GM18867 (cell line): ENCODE results near the gene EBF3.

Experiments used
- ATAC-seq: cut with Tn5 transposase; IDR thresholded peaks from one replicate; pipeline ENCODE4 v1.9.1; 2021; ENCODE audit warnings: mild to moderate bottlenecking, moderate library complexity; ENCODE audit not compliant: unreplicated experiment

Gene EBF3

DNA sequence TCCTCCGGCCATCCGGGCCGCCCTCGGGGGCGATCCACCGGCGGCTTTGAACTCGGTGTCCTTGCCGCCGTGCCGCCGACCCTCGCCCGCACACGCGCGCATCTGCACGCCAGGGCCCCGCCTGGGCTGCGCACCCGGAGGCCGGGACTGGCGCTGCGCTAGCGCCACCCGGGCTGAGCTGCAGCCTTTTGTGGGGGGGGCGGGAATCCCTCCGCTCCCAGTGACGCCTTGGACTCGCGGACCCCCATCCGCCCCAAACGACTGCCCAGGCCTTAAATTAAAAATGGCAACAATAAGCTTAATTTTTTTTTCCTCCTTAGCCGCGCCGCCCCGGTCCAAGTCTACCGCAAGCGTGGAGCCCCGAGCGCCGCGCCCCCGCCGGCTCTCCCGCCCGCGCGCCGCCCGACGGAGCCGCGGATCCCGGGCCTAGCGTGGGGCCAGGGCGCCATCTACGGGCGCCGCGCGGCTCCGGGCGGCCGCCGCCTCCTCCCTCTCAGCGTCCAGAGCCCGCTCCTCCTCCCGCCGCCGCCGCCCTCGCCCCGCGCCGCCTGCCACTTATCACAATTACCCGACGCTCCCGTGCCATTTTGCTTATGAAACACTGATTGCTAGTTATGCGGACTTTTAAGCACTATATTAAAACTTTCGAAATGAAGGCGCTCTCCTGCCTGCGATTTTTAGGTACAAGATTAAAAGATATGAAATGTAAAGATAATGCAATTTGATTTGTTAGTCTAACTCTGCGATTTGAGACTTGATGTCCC is 7.5 kb upstream of the EBF3 start:
- no peak for ATAC-seq

DNA sequence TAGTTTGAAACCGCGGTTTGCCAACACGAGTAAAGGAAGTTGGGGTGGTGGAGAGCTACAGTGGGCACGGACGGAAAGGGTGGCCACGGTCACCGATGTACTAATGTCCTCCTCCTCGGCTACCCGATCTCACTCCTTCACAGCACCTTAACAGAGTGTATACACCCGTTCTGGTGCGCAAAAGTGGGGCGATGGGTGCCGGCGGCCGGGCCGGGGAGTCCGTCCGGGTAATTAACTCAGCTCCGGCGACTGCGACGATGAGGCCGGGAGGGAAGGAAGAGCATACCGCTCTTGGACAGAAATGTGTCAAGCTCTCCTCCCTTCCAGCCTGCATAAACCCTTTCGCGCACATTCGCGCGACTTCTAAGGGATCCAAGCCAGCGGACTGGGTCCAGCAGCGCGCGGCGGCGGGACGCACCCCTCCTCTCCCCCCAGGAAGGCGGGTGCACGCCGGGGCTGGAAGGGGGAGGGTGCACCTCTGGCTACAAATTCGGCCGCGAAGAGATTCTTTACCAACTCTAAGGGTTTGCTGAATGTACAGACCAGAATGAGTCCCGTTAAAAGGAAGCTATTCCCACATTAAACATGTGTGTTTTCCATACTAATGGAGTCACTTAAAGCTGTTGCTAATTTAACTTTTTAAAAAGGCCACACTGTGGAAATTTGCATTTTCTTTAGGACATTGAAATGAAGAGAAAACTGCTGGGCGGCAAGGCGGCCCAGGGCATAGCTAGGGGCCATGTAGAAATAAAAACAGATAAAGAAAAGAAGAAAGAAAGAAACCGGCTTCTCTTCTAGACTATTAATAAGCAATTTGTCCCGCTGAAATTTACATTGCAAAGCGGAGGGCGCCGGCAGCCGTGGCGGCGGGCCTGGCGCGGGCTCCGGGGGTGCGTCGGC is 6.6 kb upstream of the EBF3 start:
- ATAC-seq = no peak

DNA sequence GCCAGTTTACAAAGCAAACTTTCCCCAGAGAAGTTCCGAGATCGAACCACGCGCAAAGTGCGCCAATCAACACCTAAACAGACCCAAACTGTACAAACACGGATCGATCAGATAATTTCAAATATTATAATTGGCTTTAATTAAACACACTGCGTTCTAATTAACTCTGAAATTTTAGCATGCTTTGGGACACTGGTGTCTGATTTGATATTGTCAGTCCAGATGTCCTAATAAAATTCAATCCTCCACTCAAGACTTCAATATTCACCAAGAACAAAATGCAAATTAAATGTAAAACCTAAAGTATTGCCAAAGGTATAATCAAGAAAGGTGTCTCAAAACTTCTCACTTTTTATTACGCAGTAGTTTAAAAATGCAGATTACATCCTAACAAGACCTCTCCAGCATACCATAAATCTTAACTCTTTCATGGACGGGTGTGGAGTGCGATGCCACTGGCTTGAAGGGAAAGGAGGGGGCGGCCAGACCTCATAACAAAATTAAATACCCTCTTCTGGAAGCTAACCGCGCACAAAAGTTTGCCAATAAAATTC is 5.9 kb upstream of the EBF3 start:
- no peak for ATAC-seq

DNA sequence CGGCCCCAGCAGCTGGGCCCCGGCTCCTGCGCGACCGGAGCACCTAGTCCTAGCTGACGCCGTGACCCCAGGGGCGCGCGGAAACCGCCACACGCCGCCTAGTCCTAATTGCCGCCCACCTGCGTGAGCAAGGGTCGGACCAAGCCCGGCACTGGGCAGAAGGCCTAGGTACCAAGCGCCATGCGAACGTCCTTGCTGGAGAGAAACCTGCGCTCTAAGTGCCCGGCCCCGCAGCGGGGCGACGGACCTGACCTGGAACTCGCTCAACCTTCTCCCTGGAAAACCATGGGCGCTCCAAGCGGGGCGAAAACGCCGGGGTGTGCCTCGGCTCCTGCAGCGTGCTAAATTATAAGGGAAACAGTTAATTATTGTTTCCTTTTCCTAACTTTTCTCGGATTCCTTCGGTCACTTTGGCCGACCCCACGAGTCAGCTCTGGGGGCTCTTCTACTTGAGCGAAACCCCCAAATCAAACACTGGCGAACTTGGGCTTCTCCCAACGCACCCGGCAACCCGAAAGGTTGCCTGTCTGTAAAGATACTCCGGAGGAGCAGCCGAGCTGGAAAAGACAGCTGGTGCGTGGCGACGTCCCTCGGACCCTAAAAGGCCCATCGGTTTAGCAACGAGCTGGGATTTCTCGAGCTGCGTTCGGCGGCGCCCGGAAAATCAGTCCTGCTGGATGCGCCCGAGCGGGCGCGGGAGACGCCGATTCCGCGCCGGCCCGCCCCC is 5.3 kb upstream of the EBF3 start:
- ATAC-seq = no peak

DNA sequence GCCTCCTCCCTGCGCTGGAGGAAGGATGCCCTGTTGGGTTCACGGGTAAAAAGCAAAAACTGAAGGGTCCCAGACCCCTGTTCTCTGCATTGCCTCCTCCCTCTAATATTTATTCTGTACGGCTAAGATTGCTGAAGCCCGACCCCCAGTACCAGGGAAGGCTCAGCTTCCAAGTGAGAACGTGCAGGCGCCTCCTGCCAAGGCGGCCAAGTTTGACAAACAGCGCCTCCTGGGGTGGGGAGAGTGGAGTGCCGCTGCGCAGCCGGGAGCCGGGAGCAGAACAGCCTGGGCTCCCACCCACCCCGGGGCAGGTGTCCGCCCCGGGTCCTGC is 4.7 kb upstream of the EBF3 start:
- no peak for ATAC-seq

DNA sequence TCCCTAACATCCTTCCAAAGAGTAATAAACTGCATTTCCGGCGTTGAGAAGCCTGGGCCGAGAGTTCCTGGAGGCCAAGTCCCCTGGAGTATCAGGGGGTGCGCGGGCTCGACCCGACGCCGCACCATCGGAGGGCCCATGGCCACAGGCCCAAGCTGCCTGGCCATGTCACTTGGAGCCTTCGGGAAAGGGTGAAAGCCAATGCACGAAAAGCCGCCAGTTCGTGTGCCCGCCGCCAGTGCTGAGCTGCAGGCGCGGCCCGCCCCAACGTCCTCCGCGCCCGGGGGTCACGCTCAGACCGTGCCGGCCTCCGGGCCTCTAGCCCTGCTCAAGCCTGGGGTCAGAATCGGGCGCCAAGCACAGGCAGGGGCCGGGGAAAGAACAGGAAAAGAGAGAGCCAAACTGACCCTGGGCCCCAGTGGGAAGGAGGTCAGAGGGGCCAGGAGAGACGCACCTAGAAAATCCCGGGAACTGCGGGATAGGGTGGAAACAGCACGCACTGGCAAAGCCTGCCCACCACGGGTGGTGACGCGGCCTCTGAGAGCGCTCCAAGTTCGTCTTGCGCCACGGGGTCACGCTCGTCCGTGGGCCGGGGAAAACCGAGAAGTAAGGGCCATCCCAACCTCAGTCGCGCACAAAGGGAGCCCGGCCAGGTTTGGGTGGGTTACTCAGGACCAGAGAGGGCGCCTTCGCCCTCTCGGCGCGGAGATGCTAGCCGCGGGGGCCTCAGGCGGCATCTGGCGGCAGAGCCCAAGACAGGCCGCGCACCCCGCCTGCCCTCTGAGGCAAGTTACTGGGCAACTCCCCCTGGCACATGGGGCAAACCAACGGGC is 4.2 kb upstream of the EBF3 start:
- no peak for ATAC-seq

DNA sequence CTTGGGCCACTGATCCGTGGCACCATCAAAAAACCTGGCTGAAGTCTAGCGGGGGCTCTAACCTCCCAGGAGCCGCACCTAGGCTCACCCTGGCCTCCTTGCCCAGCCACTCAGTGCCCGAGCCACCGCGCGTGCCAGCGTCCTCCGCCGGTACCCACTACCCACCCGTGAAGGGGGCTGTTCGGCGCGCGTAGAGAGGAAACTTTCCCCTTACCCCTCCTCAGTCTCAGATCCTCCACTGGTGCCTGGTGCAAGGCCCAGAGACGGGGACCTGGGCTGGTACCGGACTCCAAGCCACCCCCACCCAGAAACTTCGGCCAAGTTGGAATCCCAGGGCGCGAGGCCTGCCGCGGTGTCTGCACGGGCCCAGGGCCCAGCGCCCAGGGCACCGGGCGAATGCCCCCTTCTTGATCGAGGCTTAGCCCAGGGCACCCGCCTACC is 3.5 kb upstream of the EBF3 start:
- no peak for ATAC-seq

DNA sequence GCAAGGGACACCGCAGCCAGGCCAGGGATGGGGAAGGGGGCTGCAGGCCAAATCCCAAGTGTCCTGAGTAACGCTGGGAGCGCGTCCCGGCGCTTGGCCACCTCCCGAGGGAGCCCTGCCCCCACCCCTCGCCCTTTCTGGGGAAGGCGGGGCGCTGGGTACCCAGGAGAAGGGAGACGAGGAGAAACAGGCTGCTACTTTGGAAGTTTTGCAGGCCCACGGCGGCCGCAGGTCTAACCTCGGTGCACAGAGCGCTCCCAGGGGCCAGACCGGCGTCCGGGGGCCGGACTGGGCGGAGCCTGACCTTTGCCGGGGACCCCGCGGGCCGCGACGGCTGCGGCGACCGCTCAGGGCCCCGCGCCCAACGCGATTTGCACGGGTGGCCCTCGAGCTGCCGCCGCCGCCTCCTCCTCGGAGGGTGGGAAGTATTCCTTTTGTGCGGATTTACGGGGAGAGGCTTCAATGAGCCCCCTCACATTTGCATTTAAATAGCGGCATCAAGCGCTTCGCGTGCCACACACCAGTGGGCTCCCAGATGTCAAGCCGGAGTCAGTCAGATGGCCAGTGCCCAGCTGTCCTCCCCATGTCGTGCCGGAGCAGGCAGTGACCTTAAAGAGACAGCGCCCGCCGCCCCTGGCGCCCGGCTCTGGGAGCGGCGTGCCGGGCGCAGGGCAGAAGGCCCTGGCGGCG is 3.0 kb upstream of the EBF3 start:
- no peak for ATAC-seq

DNA sequence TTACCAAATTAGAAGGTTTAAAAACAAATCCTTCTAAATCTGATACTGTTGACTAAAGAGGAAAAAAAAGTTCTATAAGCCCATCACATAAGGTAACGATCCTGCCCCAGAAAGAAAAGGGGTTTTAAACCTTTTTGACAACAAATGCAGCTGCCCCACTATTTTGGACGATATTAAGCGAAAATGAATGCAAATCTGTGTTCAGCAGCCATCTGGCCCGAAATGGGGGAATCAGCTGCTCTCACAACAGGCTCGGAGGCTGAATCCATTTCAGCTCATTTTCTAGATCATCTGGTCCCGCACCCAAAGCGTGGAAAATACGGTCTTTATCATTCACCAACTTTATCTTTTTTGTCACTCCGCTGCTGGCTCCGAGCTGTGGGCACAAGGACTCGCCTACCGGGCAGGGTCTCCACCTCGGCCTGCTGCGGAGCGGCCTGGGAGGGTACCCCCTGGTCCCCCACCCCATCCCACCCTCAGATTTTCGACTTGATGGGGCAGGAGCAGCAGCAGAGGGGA is 2.4 kb upstream of the EBF3 start:
- ATAC-seq = no peak

DNA sequence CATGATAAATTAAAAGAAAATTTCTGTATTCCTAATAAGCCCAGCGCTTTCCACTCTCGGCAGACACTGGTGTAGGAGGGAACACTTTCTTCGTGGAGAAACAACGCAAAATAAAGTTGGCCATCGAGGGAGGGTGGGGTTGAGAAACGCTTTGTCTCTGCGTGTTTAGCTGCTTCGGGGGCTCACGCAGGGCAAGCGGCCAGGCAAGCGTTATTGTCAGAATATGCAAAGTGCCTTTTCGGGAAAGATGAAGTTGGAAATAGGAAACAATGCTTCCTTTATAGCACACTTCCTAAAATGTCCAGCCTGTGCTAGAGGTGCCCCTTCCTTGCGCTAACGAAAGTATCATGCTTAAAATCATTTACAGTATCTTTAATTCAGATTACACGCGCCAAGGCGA is 1.9 kb upstream of the EBF3 start:
- no peak for ATAC-seq

DNA sequence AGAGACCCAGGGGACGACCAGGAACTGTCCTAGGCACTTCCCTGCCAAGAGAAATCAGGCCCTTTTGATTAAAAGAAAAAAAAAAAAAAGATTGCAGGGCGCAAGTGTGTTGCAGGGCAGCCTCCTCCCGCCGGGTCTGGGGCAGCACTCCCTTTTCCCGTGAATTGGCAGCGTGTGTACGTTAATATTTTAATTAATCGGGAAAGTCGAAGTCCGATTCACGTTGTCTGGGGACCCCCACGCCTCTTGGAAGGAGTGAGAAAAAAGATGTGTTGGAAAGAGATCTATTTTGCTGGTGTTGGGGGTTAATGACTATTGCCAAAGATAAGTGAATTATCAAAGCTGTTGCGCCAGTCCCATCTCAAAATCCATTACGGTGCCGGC is 1.3 kb upstream of the EBF3 start:
- ATAC-seq = no peak

DNA sequence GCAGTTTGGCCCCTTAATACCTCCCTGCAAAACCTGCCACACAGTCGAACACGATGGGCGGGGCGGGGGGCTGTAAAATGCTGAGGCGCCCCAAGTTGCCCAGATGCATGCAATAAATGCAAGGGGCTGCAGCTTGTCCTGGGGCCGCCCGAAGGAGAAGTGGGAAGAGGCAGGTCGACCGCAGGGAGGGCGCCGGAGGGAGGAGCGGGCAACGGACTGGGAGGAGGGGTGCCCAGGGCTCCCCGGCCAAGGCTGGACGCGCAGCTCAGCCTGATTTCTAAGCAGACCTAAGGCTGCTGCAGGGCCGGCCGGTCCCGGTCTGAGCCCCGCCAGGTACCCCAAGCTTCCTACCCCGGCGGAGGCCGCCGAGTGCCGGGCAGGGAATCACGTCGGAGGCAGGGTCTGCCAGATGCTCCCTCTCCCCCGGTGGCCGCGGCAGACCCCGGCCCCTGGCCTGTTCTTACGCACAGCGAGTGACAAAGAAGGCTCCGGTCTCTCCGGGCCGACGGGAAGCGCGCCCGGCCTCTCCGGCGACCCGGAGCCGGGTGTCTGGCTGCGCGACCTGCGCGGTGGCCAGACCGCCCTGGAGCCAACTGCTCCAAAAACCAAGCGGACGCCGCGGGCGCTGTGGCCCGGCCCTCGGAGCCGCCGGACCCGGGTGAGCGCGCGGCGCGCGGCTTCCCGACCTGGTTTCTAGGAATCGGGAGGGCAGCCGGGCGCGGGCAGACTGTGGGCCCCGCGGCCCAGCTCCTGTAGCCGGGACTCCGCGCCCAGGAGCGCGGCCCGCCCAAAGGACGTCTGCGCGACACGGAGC is 744 bp upstream of the EBF3 start:
- no peak for ATAC-seq

DNA sequence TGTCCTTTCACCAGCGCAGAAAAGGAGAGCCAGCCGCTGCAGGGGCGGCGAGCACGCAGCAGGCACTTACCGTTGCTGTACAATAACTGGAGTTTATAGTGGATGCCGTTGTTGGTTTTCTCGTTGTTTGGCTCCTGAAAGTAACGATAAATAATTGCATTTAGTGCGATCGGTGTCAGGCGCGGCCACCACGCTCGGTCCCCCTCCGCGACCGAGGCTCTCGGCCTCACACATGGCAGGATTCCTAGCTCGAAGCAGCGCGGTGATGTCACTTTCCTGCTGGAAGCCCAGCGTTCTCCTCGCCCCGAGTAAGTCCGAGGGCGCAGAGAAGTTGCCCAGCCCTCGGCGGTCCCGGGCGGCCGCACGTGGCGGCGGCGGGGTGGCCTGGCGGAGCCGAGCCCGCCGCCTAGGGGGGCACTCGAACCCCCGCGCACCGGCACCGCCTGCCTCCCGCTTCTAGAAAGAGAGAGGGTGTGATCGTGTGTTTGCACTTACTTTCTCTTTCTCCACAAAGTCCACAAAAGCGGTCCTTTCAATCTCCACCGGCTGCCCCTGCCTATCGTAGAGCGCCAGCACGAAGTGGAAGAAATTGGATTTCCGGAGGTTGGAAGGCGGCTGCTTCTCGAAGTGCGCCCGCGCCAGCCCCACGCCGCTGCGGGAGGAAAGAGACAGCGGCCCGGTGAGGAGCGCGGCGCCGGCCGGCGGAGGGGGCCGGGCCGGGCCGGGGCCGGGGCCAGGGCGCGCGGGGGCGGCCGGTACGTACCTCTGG is 1.0 kb downstream of the EBF3 start:
- ATAC-seq = no peak

DNA sequence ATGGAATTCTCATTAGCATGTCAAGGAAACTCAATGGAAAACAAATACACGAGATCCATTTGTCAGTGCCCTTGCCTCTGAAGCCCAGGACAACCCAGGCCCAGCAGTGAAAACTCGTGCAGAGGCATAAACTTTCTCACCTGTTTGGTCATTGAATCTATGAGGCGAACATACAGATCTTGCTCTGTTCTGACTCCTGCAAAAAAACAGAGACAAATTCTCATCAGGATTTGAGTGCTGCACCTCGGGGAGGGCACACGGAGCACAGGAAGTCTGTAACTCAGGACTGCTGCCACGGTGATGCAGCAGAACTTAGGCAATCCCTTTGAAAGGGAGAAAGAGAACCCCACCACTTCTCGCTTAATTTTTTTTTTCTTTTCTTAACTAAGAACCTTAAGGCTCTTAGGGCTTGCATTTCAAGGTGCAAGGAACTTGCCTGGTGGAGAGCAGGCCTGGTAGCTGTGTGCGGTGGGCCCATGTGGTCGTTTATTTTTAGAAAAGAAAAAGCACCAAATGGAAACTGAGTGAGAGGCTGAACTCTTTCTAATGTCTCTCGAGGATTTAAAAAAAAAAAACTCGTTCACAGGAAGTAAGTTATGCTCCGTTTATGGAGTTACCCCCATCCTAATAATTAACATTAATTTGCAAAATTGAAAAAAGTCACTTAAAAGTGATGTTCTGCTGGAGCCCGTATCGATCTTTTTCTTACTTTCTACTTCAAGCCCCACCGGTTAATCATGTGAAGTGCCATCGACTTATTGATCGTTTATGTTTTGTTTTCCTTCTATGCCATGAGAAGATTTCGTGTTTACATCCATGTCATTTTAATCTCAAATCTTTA is 1.8 kb downstream of the EBF3 start:
- ATAC-seq = no peak

DNA sequence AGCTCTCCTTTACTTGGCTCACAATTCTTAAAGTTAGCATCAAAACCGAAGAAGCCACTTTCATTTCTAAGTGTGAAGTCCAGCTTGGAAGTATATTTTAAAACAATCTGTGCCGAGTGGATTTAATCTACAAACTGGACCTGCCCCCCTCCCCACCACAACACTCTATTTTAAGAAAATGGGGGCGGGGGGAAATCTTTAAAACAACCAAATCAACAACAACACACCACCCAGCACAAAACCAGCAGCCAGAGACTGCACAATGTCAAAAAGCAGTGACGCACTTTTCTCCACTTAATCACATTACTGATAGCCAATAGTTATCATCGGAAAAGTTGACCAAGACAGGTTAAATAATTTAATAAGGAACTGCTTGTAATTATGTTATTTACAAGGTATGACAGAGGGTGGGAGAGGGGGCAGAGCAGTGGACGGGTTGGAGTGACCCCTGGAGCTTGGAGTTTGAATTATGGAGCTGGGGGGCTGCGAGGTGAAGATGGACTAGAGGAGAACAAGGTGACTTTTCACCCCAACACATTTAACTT is 2.8 kb downstream of the EBF3 start:
- ATAC-seq = no peak

DNA sequence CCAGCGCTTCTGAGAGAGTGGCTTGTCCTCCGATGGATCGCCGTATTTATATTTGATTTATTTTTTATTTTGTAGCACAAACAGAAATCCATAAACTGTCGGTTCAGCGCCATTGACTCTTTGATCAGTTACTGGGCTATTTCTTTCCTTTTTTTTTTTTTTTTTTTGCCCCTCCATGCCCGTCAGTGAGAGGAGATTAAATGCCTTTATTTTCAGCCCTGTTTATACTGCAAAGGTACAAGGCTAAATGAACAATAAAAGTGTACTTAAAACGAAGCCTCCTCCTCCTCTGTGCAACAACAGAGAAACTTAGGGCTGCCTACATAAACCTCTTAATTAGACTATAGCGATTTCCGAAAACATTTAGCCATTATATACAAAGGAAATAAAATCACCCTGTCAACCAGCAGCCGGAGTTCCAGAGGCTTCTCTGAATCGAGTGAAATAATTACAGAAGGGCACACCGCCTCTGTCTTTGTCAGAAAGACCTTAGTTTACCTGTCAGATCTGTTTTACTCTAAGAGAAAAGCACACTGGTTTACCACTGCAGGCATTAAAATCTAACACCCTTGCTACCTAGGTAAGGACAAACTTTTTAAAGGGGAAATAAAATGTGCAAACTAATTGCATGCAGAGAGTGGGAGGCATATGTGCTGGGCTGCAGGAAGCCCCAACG is 3.5 kb downstream of the EBF3 start:
- ATAC-seq = no peak
